Stimulated activated CD8-positive, alpha-beta memory T cell treated with anti-CD3 and anti-CD28 coated beads, Interleukin-7, amount 100 ng/mL, for 48 hours (primary cell): ENCODE results near the gene RUSF1.
A peak's percentile ranks its signal among the peaks of the same experiment; 100 is the strongest.
"Not testable (repeated sequence)": the region's sequence is repeated elsewhere in the genome, so short reads cannot be mapped to it uniquely, and the experiment has no call there.

Experiments used
- DNase-seq, 2 donors: peaks; one replicate each; pipeline ENCODE4 v3.0.0-alpha.2; 2020; ENCODE audit warnings: low read depth in 1 of 2; ENCODE audit errors: extremely low read depth in 1 of 2

The RUSF1 gene

GRCh38 chr16:31488468-31489297 lies 19.5 kb downstream of the RUSF1 start:
- DNase-seq, result no peak

DNA sequence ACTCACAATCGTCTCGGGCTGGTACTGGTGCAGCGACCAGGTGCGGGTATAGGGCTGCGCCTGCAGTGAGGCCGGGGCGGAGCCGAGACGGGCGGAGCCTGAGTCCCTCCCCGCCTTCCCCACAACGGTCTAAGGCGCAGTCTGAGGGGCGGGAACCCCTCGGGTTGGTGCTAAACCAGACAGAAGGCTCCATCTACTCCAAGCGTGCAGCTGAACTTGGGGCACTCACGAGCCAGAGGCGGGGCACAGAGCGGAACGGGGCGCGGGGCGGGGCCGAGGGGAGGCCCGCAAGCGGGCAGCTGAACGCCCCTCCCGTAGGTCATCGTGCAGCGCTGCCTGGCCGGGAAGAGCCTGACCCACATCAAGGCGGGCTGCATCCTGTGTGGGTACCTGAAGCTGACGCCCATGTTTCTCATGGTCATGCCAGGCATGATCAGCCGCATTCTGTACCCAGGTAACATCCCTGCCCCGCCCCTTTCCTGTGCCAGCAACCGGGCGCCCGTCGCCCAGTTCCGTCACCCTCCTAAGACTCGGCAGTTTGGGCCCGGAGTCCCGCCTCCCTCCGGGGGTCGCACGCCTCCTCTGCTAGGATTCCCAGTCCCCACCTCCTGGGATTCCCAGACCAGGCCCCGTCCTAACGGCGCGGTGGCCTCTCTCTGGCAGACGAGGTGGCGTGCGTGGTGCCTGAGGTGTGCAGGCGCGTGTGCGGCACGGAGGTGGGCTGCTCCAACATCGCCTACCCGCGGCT lies 20.3 kb downstream of the RUSF1 start:
- DNase-seq, result peak in 1 of 2 donors; percentile 51

DNA sequence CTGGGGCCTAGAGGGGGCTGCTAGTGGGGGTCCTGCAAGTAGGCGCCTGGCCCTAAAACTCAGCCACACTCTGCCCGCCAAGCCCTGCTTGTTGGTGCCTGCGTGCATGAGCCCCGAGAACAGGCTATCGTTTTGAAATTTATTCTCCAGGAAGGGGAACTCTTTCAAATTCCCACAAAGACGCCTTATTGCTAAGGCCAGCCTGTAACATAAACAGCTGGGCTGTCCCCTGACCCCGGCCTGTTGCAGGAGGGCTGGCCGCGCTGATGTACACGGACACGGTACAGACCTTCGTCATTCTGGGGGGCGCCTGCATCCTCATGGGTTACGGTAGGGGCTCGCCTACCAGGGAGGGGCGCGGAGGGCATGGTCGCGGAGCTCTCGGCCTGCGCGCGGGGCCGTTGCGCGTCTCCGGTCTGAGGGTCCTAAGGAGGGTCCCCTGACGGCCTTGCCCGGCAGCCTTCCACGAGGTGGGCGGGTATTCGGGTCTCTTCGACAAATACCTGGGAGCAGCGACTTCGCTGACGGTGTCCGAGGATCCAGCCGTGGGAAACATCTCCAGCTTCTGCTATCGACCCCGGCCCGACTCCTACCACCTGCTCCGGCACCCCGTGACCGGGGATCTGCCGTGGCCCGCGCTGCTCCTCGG lies 21.0 kb downstream of the RUSF1 start:
- DNase-seq, result no peak

GRCh38 chr16:31486045-31486444 lies 22.1 kb downstream of the RUSF1 start:
- no peak for DNase-seq

DNA sequence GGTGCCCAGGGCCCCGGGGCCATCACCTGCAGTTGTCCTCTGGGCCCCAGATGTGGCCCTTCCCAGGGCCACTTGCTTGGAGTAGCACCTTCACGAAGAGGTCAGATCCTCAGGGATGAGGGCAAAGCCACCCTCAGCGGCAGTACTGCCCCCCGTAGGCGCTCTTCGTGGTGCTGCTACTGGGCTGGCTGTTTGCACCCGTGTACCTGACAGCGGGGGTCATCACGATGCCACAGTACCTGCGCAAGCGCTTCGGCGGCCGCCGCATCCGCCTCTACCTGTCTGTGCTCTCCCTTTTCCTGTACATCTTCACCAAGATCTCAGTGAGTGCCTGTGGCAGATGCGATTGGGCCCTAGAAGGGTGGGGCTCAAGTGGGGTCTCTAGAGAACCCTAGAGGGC lies 22.6 kb downstream of the RUSF1 start:
- DNase-seq, result no peak

DNA sequence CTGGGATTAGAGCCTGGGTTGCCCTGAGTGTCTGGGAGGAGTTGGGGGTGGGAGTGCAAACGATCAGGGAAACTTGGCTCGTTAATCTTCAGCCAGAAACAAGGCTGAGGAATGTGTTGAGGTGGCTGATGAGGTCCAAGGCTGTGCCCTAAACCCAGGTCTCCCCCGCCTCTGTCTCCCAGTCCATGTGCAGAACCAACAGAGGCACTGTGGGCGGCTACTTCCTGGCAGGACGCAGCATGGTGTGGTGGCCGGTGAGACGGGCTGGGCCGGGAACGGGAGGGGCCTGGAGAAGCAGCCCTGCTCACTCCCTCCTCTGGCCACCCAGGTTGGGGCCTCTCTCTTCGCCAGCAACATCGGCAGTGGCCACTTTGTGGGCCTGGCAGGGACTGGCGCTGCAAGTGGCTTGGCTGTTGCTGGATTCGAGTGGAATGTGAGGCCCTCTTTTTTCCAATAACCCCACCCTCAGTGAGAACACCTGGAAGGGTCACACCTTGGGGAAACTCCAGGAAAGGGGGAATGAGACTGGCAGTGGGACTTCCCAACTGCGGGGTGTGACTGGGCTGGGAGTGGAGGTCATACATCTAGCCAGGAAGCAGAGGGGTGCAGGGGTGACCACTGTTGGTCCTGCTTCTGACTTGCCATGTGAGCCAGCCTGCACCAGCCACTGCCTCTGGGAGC lies 23.6 kb downstream of the RUSF1 start:
- DNase-seq, result no peak

DNA sequence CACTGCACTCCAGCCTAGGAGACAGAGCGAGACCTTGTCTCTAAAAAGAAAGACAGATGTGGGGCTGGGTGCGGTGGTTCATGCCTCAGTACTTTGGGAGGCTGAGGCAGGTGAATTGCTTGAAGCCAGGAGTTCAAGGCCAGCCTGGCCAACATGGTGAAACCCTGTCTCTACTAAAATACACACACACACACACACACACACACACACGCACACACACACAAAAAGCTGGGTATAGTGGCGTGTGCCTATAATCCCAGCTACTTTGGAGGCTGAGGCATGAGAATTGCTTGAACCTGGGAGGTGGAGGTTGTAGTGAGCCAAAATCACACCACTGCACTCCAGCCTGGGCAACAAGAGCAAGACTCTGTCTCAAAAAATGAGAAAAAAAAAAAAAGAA lies 24.1 kb downstream of the RUSF1 start:
- DNase-seq, result not testable (repeated sequence)

DNA sequence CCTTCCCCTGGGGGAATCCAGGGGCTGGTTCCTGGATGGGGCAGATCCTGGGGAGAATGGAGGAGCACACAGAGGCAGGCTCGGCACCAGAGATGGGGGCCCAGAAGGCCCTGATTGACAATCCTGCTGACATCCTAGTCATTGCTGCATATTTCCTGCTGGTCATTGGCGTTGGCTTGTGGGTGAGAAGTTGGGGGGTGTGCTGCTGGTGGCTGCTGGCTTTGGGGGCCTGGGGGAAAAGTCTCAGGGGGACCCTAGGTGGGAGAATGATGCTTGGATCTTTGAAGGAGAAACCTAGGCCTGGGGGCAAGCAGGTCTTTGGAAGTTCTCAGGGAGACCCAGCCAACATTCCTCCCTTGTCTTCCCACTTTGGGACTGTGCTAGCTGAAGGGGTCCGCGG lies 25.1 kb downstream of the RUSF1 start, which contains the start of gene SLC5A2:
Gene SLC5A2 (plus strand): TSS at position 43 of the 400 bp plus-strand sequence. CDS start 14 bp downstream, at position 57.
- DNase-seq, result no peak

DNA sequence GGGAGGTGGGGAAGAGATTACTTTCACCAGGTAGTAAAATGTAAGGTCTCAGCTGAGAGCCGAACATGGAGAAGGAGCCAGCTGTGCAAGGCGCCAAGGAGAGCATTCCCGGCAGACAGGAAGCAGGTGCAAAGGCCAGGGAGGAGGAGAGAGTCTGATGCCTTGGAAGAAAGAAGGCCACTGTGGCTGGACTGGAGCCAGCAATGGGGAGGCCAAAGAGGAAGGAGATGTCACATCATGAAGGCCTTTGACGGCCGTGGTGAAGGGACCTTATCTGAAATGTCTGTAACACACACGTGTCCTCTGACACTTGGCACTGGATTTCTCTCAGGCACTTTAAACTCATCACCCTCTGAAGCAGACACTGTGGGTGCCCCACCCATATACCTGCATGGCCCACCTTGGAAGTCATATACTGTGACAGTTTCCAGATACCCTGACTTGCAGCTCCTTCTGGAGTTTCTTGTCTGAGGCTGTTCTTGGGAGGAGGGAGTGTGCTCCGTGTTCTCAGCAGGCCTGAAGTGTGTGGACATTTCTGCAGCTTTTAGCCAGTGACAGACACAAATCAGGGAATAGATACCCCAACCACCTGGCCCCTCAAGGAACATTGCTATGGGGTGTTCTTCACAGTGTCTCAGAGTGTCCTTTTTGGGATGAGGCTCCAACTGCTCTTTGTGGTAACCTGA lies 27.2 kb downstream of the RUSF1 start:
- DNase-seq, result no peak

DNA sequence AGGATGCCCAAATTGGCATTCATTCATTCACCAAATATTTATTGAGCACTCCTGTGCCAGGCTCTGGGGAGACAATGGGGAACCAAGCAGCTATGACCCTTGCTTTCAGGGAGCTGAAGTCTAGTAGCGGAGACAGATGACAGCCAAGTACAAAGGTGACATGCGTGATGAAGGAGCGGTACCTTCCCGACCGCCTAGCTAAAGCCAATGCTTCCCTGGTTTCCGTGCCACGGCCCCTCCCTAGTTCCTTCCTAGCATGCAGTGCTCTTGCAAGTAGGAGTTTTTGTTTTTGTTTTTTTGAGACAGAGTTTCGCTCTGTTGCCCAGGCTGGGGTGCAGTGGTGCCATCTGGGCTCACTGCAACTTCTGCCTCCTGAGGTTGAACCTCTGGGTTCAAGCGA lies 28.4 kb downstream of the RUSF1 start:
- DNase-seq, result no peak

DNA sequence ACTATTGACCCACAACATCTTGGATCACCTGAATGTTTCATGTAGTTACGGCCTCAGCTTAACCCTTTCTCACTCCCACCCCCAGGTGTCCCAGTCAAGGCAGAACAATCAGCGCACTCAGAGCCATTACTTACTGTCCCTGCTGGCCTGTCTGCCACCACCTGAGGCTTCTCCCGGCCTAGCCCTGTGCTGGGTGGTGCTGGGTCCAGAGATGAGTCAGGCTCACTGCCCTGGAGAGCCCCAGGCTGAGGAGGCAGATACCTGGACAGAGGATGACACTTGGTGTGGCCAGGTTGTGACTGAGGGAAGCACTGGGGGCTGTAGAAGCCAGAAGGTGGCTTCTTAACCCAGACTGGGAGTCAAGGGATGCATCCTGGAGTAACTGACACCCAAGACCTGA lies 29.2 kb downstream of the RUSF1 start:
- DNase-seq, result no peak

DNA sequence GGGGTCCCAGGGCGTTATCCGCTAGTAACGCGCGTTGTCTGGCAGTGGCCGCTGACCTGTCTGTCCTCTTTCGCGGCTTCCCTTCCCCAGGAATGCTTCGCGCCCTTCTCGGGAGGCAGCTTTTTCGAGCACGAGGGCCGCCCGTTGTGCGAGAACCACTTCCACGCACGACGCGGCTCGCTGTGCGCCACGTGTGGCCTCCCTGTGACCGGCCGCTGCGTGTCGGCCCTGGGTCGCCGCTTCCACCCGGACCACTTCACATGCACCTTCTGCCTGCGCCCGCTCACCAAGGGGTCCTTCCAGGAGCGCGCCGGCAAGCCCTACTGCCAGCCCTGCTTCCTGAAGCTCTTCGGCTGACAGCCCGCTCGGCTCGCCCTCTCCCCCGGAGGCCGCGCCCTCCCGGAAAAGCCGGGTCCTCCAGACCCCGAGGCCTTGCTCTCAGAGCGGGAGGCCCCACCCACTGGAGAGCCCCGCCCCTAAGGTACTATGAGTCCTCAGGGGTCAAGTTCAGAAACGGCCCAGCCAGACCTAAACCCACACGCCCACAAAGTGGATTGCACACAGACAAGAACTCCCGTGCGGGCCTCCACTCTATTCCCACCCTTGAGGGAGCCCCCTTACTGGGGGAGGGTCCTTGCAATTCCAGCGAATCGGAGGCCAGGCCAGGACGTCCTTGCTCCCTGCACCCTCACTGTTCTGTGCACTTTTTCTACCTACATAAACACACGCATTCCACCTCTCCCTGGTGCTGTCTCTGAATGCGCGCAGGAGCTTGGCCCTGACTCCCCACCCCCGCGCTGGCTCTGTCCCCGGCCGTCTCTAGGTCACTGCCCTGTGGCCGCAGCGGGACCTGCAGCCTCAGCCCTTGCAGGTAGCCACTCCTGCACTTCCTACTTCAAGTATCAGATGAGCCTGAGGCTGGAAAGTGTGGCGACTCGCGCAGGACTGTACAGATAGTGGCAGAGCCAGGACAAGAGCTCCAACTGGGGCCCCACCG lies 30.7 kb downstream of the RUSF1 start:
- peak in 1 of 2 donors; percentile 37 for DNase-seq

- DNase-seq, result peak; percentile 44 to 83
Measured at GRCh38 chr16:31476303-31477219, 31.6 kb downstream of the RUSF1 start.

DNA sequence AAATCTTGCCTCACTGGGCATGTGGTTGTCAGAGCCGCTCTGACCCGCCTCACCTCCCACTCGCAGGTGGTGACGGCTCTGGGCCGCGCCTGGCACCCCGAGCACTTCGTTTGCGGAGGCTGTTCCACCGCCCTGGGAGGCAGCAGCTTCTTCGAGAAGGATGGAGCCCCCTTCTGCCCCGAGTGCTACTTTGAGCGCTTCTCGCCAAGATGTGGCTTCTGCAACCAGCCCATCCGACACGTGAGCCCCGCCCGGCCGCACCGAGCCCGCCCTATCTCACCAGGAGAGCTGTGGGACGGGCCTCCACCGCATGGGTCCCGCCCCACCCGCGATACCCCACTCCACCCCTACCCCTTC lies 32.3 kb downstream of the RUSF1 start:
- DNase-seq, result no peak

DNA sequence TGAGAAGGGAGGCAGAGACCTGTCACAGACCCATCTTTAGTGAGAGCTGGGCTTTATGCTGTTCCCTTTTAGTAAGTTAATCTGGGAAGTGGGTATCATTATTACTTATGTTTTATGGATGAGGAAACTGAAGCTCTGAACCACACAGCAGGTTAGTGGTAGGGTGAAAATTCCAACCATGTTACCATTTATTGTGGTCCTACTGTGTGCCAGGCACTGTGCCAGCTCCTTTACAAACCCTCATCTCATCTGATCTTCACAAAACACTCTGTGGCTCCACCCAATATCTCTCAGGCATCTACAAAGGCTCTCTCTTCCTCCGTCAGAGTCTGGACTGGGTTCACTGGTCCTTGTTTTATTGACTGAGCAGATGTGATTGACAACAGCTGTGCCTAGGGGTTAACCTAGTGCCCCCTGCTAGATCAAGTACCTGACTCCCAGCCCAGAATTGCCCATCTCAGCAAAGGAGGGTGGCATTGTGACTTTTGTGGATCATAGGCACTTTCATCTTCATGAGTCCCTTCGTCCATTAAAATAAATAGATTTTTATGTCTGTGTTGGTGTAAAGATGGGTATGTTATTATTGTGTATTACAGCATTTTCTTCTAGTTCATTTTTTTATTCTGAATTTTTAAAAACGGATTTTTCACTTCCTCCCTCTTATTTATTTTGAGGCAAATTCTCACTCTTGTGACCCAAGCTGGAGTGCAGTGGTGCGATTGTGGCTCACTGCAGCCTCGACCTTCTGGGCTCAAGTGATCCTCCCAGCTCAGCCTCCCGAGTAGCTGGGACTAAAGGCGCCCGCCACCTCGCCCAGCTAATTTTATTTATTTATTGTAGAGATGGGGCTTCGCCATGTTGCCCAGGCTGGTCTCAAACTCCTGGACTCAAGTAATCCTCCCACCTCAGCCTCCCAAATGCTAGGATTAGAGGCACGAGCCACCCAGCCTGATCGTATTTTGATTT lies 33.1 kb downstream of the RUSF1 start:
- no peak for DNase-seq

DNA sequence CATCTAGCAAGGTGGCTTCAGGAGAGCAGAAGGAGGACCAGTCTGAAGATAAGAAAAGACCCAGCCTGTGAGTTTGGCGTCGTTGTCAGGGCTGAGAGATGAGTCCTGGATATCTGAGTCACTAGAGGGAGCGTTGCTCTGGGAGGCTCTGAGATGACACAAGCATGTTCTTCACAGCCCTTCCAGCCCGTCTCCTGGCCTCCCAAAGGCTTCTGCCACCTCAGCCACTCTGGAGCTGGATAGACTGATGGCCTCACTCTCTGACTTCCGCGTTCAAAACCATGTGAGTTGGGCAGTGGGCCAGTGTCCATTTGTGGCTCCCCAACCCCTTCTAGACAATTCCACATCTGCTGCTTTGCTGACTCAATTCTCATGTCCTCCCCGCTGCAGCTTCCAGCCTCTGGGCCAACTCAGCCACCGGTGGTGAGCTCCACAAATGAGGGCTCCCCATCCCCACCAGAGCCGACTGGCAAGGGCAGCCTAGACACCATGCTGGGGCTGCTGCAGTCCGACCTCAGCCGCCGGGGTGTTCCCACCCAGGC lies 33.9 kb downstream of the RUSF1 start:
- no peak for DNase-seq
